ENCODE data around the gene ZDHHC24. TPM values are rescaled to one million over a fixed set of nuclear protein-coding genes. Genes with fewer than 3 reads are reported as not detected.

The ZDHHC24 gene
- total and polyA plus RNA-seq, 10 of the 15 experiments (the other 5 are each of a cell fraction or from before 2014, with no cell fraction given) = 0.86 to 17.5 (median 6.8) TPM

DNA sequence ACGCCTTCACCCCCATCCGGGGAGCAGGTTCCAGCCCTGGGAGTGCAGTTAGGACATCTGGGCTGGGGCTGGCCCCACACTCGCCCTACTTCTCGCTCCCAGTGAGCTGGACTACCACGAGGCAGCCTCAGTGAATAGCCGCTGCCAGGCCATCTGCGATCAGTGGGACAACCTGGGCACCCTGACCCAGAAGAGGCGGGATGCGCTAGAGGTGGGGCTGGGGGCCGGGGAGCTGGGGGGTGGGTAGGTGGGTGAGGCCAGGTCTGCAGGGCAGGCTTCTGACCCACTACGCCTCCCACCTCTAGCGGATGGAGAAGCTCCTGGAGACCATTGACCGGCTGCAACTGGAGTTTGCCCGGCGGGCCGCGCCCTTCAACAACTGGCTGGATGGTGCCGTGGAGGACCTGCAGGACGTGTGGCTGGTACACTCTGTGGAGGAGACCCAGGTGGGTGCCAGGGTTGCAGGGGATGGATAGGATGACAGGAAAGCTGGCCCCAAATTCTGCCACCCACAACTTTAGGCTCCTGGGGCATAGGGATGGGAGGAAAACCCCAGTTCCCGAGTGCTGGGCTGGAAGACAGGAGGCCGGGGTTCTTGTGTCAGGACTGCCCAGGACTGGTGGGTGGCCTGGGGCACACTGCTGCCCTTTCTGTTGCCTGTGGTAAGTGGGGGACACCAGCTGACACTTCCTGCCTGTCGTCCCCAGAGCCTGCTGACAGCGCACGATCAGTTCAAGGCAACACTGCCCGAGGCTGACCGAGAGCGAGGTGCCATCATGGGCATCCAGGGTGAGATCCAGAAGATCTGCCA lies 14.2 kb upstream of the ZDHHC24 start:
- no peak for FAIRE-seq
- in situ Hi-C loops (cut with MboI) = no loop called here

DNA sequence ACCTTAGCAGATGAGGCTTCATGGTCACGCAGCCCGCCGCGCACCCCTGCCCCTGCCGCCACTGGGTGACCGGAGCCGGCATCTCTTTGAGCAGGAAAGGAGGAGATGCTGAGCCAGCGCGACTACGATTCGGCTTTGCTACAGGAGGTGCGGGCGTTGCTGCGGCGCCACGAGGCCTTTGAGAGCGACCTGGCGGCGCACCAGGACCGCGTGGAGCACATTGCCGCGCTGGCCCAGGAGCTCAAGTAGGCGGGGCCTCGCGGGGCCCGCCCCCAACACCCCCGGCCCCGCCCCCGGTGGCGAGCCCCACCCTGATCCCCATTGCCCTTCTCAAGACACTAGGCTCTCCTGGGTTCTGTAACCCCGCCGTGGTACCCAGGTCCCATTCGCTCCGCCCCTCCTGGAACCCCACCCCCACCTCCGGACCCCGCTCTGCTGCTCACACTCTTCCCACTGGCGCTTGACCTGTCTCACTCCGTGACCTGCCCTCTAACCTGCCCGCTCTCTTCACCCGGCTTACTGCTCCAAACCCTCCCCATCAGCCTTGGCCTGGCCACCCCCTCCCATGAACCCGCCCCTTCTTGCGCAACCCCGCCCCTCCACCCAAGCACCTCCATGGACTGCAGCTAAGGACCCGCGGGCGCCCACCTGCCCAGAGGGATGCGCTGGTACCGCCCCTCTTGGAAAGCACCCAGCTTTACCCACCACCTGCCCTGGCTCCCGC lies 13.5 kb upstream of the ZDHHC24 start:
- H3K9ac ChIP-seq (ENCODE audit: control insufficient read depth, insufficient read depth, low read length) = no peak overlapping the region
- SMC1A ChIA-PET (ENCODE audit: uncharacterized antibody, unreplicated experiment) = interaction anchor here (1.3 kb wide), 1 partner anchor 14 kb away, joined by 3 read pairs; the partner anchor contains the start of gene ZDHHC24
- H4K20me1 ChIP-seq (ENCODE audit: control insufficient read depth, insufficient read depth) = no peaks in the 10 kb centered on the region
- no peak for TF ChIP-seq SIX5 (IDR thresholded peaks at IDR 0.05; ENCODE audit: low read depth, low read length, severe bottlenecking)
- no peak for TF ChIP-seq HCFC1 (IDR thresholded peaks at IDR 0.05; ENCODE audit: low read length)
- TF ChIP-seq RFX5 (IDR thresholded peaks at IDR 0.05; ENCODE audit: low read depth, low read length) = no peak
- TF ChIP-seq NBN (IDR thresholded peaks at IDR 0.05) = no peak
- no peak for TF ChIP-seq SPI1 (IDR thresholded peaks at IDR 0.05; ENCODE audit: borderline replicate concordance, insufficient read depth, low read depth, low read length)
- TF ChIP-seq WRNIP1 (IDR thresholded peaks at IDR 0.05; ENCODE audit: borderline replicate concordance, low read depth, low read length) = no peak
- no peak for TF ChIP-seq CHD2 (IDR thresholded peaks at IDR 0.05; ENCODE audit: borderline replicate concordance, low read depth, low read length)
- TF ChIP-seq EED (IDR thresholded peaks at IDR 0.05; ENCODE audit: low read depth) = no peak
- TF ChIP-seq FOXM1 (IDR thresholded peaks at IDR 0.05; ENCODE audit: low read depth, low read length) = no peak
- no peak for TF ChIP-seq PAX5 (IDR thresholded peaks at IDR 0.05; ENCODE audit: borderline replicate concordance, low read depth, low read length)
- TF ChIP-seq MTA2 (IDR thresholded peaks at IDR 0.05; ENCODE audit: low read depth) = no peak
- TF ChIP-seq STAT3 (IDR thresholded peaks at IDR 0.05; ENCODE audit: low read depth, low read length) = no peak
- H2AFZ ChIP-seq (ENCODE audit: control insufficient read depth, low read depth, low read length) = no peak overlapping the region
- BruUV-seq (replicated peaks) = no TSS peak
- no peaks in the 10 kb centered on the region for H3K36me3 ChIP-seq (ENCODE audit: control insufficient read depth in 2 of 2, insufficient read depth in 2 of 2, low read length in 1 of 2)
- FAIRE-seq (no peak), ATAC-seq (no peak), DNase-seq (ENCODE audit: low read depth, low spot score) (no peak)
- POLR2A ChIA-PET = no interaction called here
- RAD21 ChIA-PET (ENCODE audit: unreplicated experiment) = no interaction called here
- H3K4me3 ChIP-seq = no peak overlapping the region
- no peaks in the 10 kb centered on the region for H3K9me3 ChIP-seq (replicated peaks; ENCODE audit: control insufficient read depth, insufficient read depth, low read length)
- no peak overlapping the region for H3K4me2 ChIP-seq (ENCODE audit: control insufficient read depth, insufficient read depth)
- intact Hi-C loops (cut with micrococcal nuclease; ENCODE audit: unreplicated experiment) (no loop called here), in situ Hi-C loops (cut with MboI) (no loop called here)
- 62% methylated on average over 37 of the region's 50 CpGs for WGBS (ENCODE audit: insufficient coverage, insufficient replicate concordance, low lambda C conversion rate, missing lambda C conversion rate)
- H3K27ac ChIP-seq (ENCODE audit: control insufficient read depth, insufficient read depth) = no peak overlapping the region
- no peaks in the 10 kb centered on the region for H3K27me3 ChIP-seq (replicated peaks in 1 of 2; ENCODE audit: control insufficient read depth in 2 of 2, insufficient read depth in 2 of 2, low read length in 1 of 2)
- no peaks in the 10 kb centered on the region for H3K79me2 ChIP-seq (ENCODE audit: control insufficient read depth, insufficient read depth, low read length)
- H3K4me1 ChIP-seq (ENCODE audit: control insufficient read depth, insufficient read depth, low read length) = no peaks in the 10 kb centered on the region
- CTCF ChIA-PET = no interaction called here

More for the DNA sequence above, 14.2 kb upstream of the ZDHHC24 start:
- ChIA-PET SMC1A (ENCODE audit: uncharacterized antibody, unreplicated experiment) (interaction anchor here (1.3 kb wide), 1 partner anchor 15 kb away, joined by 3 read pairs; the partner anchor contains the start of gene ZDHHC24), POLR2A (no interaction called here), RAD21 (ENCODE audit: unreplicated experiment) (no interaction called here), CTCF (interaction anchor here (1.1 kb wide), 1 partner anchor 10 kb away, joined by 3 read pairs; no protein-coding TSS in a partner anchor)
- Histone ChIP-seq H3K36me3 (ENCODE audit: control insufficient read depth in 2 of 2, insufficient read depth in 2 of 2, low read length in 1 of 2) (no peaks in the 10 kb centered on the region), H3K4me3 (no peak overlapping the region), H3K27ac (ENCODE audit: control insufficient read depth, insufficient read depth) (no peak overlapping the region), H3K9me3 (replicated peaks; ENCODE audit: control insufficient read depth, insufficient read depth, low read length) (no peaks in the 10 kb centered on the region), H4K20me1 (ENCODE audit: control insufficient read depth, insufficient read depth) (no peaks in the 10 kb centered on the region), H3K9ac (ENCODE audit: control insufficient read depth, insufficient read depth, low read length) (no peak overlapping the region), H3K4me1 (ENCODE audit: control insufficient read depth, insufficient read depth, low read length) (no peaks in the 10 kb centered on the region), H3K27me3 (replicated peaks in 1 of 2; ENCODE audit: control insufficient read depth in 2 of 2, insufficient read depth in 2 of 2, low read length in 1 of 2) (no peaks in the 10 kb centered on the region), H3K4me2 (ENCODE audit: control insufficient read depth, insufficient read depth) (no peak overlapping the region), H2AFZ (ENCODE audit: control insufficient read depth, low read depth, low read length) (no peak overlapping the region), H3K79me2 (ENCODE audit: control insufficient read depth, insufficient read depth, low read length) (no peaks in the 10 kb centered on the region)
- DNase-seq (ENCODE audit: low read depth, low spot score) (no peak), ATAC-seq (no peak)
- no TSS peak for BruUV-seq (replicated peaks)
- intact Hi-C loops (cut with micrococcal nuclease; ENCODE audit: unreplicated experiment) = no loop called here
- 65% methylated on average over 27 of the region's 27 CpGs for WGBS (ENCODE audit: insufficient coverage, insufficient replicate concordance, low lambda C conversion rate, missing lambda C conversion rate)
- TF ChIP-seq RAD51 (IDR thresholded peaks at IDR 0.05) (no peak), ZNF384 (IDR thresholded peaks at IDR 0.05; ENCODE audit: borderline replicate concordance, low read depth, low read length) (no peak), FOS (IDR thresholded peaks at IDR 0.05; ENCODE audit: borderline replicate concordance, extremely low read depth, insufficient read length) (no peak), NBN (IDR thresholded peaks at IDR 0.05) (no peak), IRF4 (IDR thresholded peaks at IDR 0.05; ENCODE audit: low read depth, low read length) (no peak), ZNF207 (IDR thresholded peaks at IDR 0.05; ENCODE audit: borderline replicate concordance) (no peak), FOXM1 (IDR thresholded peaks at IDR 0.05; ENCODE audit: low read depth, low read length) (no peak), RBBP5 (conservative IDR thresholded peaks at IDR 0.05) (no peak), RELA (IDR thresholded peaks at IDR 0.05; ENCODE audit: borderline replicate concordance, partially characterized antibody) (no peak)

All from GM12878 (cell line).